HepG2 (cell line): ENCODE measurements around the gene FYB2. TPM values are rescaled to one million over a fixed set of nuclear protein-coding genes. Genes with fewer than 3 reads are reported as not detected.

Experiments used
- ATF2 ChIP-seq: sonication (generic); formaldehyde crosslinking; IDR thresholded peaks from 2 replicates; pipeline ENCODE4 v1.4.0; 2020; ENCODE audit warnings: missing genetic modification reagents
- CC2D1A ChIP-seq: sonication (generic); formaldehyde crosslinking; IDR thresholded peaks from 2 replicates; pipeline ENCODE4 v1.8.1; 2023; ENCODE audit warnings: mild to moderate bottlenecking, missing genetic modification reagents
- CEBPZ ChIP-seq: IDR thresholded peaks from 2 replicates; pipeline ENCODE4 v1.6.1; 2012; ENCODE audit warnings: low read length, improper control_type of control experiment
- DMTF1 ChIP-seq: sonication (generic); formaldehyde crosslinking; IDR thresholded peaks from 2 replicates; pipeline ENCODE4 v1.4.0; 2020; ENCODE audit warnings: mild to moderate bottlenecking, missing genetic modification reagents
- GABPA ChIP-seq, 2 experiments: IDR thresholded peaks; 2 replicates each; pipeline ENCODE4 v1.6.1; 2011 to 2016; ENCODE audit warnings: low read depth in 2 of 2, low read length in 1 of 2, missing biosample characterization in 1 of 2, missing genetic modification characterization in 1 of 2
- MIXL1 ChIP-seq: IDR thresholded peaks from 2 replicates; pipeline ENCODE4 v1.6.1; 2016
- MXI1 ChIP-seq: IDR thresholded peaks from 3 replicates; pipeline ENCODE4 v1.6.1; 2012; ENCODE audit warnings: low read depth, low read length, inconsistent platforms, borderline replicate concordance
- NFKB2 ChIP-seq: sonication (generic); formaldehyde crosslinking; IDR thresholded peaks from 2 replicates; pipeline ENCODE4 v1.4.0; 2020; ENCODE audit warnings: missing genetic modification reagents, borderline replicate concordance
- REL ChIP-seq: sonication (generic); formaldehyde crosslinking; conservative IDR thresholded peaks from 2 replicates; pipeline ENCODE4 v1.8.0; 2022; ENCODE audit warnings: mild to moderate bottlenecking, missing genetic modification reagents, moderate library complexity
- SMARCC2 ChIP-seq: fragments of 450-650 bp; IDR thresholded peaks from 2 replicates; pipeline ENCODE4 v1.6.1; 2017; ENCODE audit warnings: antibody characterized with exemption, mild to moderate bottlenecking
- SSRP1 ChIP-seq: IDR thresholded peaks from 2 replicates; pipeline ENCODE4 v1.6.1; 2016; ENCODE audit warnings: control low read depth
- STAG1 ChIP-seq: sonication (generic); formaldehyde crosslinking; IDR thresholded peaks from 2 replicates; pipeline ENCODE4 v1.4.0; 2020; ENCODE audit warnings: missing genetic modification reagents
- TMF1 ChIP-seq: sonication (generic); formaldehyde crosslinking; IDR thresholded peaks from 2 replicates; pipeline ENCODE4 v1.8.1; 2022; ENCODE audit warnings: low read depth, missing genetic modification reagents
- ZBTB14 ChIP-seq: sonication (generic); formaldehyde crosslinking; IDR thresholded peaks from 2 replicates; pipeline ENCODE4 v1.4.0; 2020; ENCODE audit warnings: missing genetic modification reagents
- ZNF275 ChIP-seq: sonication (generic); formaldehyde crosslinking; IDR thresholded peaks from 2 replicates; pipeline ENCODE4 v1.8.0; 2022; ENCODE audit warnings: missing genetic modification reagents, mild to moderate bottlenecking, inconsistent platforms, borderline replicate concordance
- ZNF335 ChIP-seq: sonication (generic); formaldehyde crosslinking; IDR thresholded peaks from 2 replicates; pipeline ENCODE4 v1.4.0; 2020; ENCODE audit warnings: missing genetic modification reagents
- ZNF460 ChIP-seq: sonication (generic); formaldehyde crosslinking; IDR thresholded peaks from 2 replicates; pipeline ENCODE4 v1.5.1; 2020; ENCODE audit warnings: missing genetic modification reagents, mild to moderate bottlenecking, borderline replicate concordance
- polyA plus RNA-seq, 8 experiments: library from polyadenylated mRNA; depleted of rRNA in 3 of 8; stranded (reverse) in 7 of 8; unstranded in 1 of 8; fragments of >200 nt; fragmentation: Illumina TruSeq in 4 of 8; extraction: Trizol in 4 of 8; gene quantifications; 2 replicates each; pipeline versions ENCODE4 v1.2.1 to v1.2.3, GENCODE V29; 2011 to 2016; ENCODE audit warnings: low read depth in 4 of 8, missing spikeins in 1 of 8, mixed read lengths in 1 of 8; ENCODE audit not compliant: insufficient read depth in 1 of 8
- total RNA-seq, 5 experiments: library from RNA; depleted of rRNA; stranded (reverse); fragments of >200 nt; fragmentation: Illumina TruSeq; extraction: Trizol; gene quantifications; 2 replicates each; pipeline ENCODE4 v1.2.3, GENCODE V29; 2016; ENCODE audit warnings: low read depth in 1 of 5

Gene FYB2
- total and polyA plus RNA-seq, 2 of the 13 experiments (the other 11 are each of a cell fraction or from before 2014, with no cell fraction given) = 1.2 to 2.7 TPM

- TF ChIP-seq CEBPZ (no peak), SMARCC2 (no peak), TMF1 (CRISPR knock-in tag) (no peak), ZNF335 (CRISPR knock-in tag) (0 out of 2 replicates have a peak, but pooled peaks have one; percentile 49), ZBTB14 (CRISPR knock-in tag) (no peak), NFKB2 (CRISPR knock-in tag) (no peak), GABPA (IDR thresholded peaks at IDR 0.05; ENCODE audit: low read depth, low read length) (no peak), GABPA (CRISPR knock-in tag; IDR thresholded peaks at IDR 0.05; ENCODE audit: low read depth) (peak; percentile 30; the same call in 1 of the 2 replicates), SSRP1 (CRISPR knock-in tag) (no peak), REL (CRISPR knock-in tag) (no peak), DMTF1 (CRISPR knock-in tag) (no peak), STAG1 (CRISPR knock-in tag) (no peak), ATF2 (CRISPR knock-in tag) (no peak), MXI1 (no peak), ZNF275 (CRISPR knock-in tag) (no peak), CC2D1A (CRISPR knock-in tag) (no peak), MIXL1 (CRISPR knock-in tag) (peak; percentile 50), ZNF460 (CRISPR knock-in tag) (no peak)
Measured at GRCh38 chr1:56688522-56689026, 130.6 kb downstream of the FYB2 start (continued).
